ENCODE measurements around the gene SVIL.

DNA sequence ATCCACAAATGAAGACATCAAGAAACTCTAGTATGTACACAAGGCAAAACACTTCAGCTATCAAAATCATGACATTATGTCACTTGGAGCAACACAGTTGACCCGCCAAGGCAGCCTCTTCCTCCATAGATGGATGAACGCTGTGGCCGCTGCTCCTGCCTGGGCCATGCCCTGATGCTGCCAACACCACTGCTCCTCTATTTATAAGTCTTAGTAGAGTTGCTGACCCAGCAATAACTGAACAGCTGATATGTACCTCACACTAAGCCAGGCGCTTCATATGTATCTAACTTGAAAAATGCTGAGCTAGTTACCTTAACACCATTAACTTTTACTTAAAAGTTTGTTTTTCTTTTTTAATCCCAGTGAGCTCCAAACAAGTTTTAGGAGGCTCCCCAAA lies 214.0 kb downstream of the SVIL start:
- TF ChIP-seq, protein P1, sequence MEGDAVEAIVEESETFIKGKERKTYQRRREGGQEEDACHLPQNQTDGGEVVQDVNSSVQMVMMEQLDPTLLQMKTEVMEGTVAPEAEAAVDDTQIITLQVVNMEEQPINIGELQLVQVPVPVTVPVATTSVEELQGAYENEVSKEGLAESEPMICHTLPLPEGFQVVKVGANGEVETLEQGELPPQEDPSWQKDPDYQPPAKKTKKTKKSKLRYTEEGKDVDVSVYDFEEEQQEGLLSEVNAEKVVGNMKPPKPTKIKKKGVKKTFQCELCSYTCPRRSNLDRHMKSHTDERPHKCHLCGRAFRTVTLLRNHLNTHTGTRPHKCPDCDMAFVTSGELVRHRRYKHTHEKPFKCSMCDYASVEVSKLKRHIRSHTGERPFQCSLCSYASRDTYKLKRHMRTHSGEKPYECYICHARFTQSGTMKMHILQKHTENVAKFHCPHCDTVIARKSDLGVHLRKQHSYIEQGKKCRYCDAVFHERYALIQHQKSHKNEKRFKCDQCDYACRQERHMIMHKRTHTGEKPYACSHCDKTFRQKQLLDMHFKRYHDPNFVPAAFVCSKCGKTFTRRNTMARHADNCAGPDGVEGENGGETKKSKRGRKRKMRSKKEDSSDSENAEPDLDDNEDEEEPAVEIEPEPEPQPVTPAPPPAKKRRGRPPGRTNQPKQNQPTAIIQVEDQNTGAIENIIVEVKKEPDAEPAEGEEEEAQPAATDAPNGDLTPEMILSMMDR (IDR thresholded peaks at IDR 0.05; ENCODE audit: low read length), result no peak
- TF ChIP-seq EZH2 (optimal IDR thresholded peaks at IDR 0.05; ENCODE audit: low read depth, low read length) (no peak), EZH2phosphoT487 (IDR thresholded peaks at IDR 0.05; ENCODE audit: low read length) (no peak)

Measured in MM.1S (cell line).